Loucy (cell line): ENCODE data around the gene LHFPL5.

Experiments used
- H2AFZ ChIP-seq: fragments of 200-600 bp; sonication (generic); 2 replicates; pipeline ENCODE4 v1.6.0; 2016; ENCODE audit warnings: antibody characterized with exemption, mild to moderate bottlenecking, low read length, moderate library complexity
- H3F3A ChIP-seq: fragments of 200-600 bp; 2 replicates; pipeline ENCODE4 v1.6.0; 2016; ENCODE audit warnings: antibody characterized with exemption, low read depth, mild to moderate bottlenecking
- H3K27me3 ChIP-seq: fragments of 200-600 bp; sonication (generic); 2 replicates; pipeline ENCODE4 v1.6.1; 2014; ENCODE audit warnings: low read length, mild to moderate bottlenecking; ENCODE audit not compliant: insufficient read depth, poor library complexity, severe bottlenecking
- H3K36me3 ChIP-seq: fragments of 200-600 bp; sonication (generic); 2 replicates; pipeline ENCODE4 v1.6.1; 2016; ENCODE audit warnings: low read length; ENCODE audit not compliant: insufficient read depth
- H3K4me1 ChIP-seq: fragments of 200-600 bp; sonication (generic); 2 replicates; pipeline ENCODE4 v1.5.1; 2014; ENCODE audit warnings: low read length, mild to moderate bottlenecking; ENCODE audit not compliant: insufficient read depth, poor library complexity, severe bottlenecking
- H3K4me2 ChIP-seq: fragments of 200-600 bp; sonication (generic); 2 replicates; pipeline ENCODE4 v1.6.0; 2014; ENCODE audit warnings: antibody characterized with exemption, low read length, low read depth, mild to moderate bottlenecking; ENCODE audit not compliant: poor library complexity, severe bottlenecking
- H3K4me3 ChIP-seq: fragments of 200-600 bp; sonication (generic); 2 replicates; pipeline ENCODE4 v1.5.1; 2014; ENCODE audit warnings: low read length, mild to moderate bottlenecking, mixed read lengths; ENCODE audit not compliant: poor library complexity, severe bottlenecking
- H3K79me2 ChIP-seq: fragments of 200-600 bp; sonication (generic); 2 replicates; pipeline ENCODE4 v1.6.1; 2014; ENCODE audit warnings: low read length; ENCODE audit not compliant: insufficient read depth
- H3K9ac ChIP-seq: fragments of 200-600 bp; sonication (generic); 2 replicates; pipeline ENCODE4 v1.6.0; 2014; ENCODE audit warnings: mild to moderate bottlenecking, low read depth, low read length, moderate library complexity; ENCODE audit not compliant: poor library complexity, severe bottlenecking
- H3K9me2 ChIP-seq: fragments of 200-600 bp; sonication (generic); replicated peaks from 2 replicates; pipeline ENCODE4 v1.6.1; 2016; ENCODE audit warnings: low read depth, low read length, mixed read lengths
- H3K9me3 ChIP-seq: fragments of 200-600 bp; sonication (generic); 2 replicates; pipeline ENCODE4 v1.6.1; 2014; ENCODE audit warnings: mild to moderate bottlenecking, antibody characterized with exemption, low read length, low read depth; ENCODE audit not compliant: insufficient read depth
- H4K20me1 ChIP-seq: fragments of 200-600 bp; sonication (generic); 2 replicates; pipeline ENCODE4 v1.6.0; 2014; ENCODE audit warnings: antibody characterized with exemption, low read length, mild to moderate bottlenecking; ENCODE audit not compliant: insufficient read depth, poor library complexity, severe bottlenecking
- CTCF ChIP-seq: fragments of 200-600 bp; sonication (generic); conservative IDR thresholded peaks from 2 replicates; pipeline ENCODE4 v1.5.1; 2014; ENCODE audit warnings: mild to moderate bottlenecking, antibody characterized with exemption, low read length
- EZH2phosphoT487 ChIP-seq: fragments of 200-600 bp; IDR thresholded peaks from 2 replicates; pipeline ENCODE4 v1.6.1; 2018; ENCODE audit warnings: antibody characterized with exemption, mild to moderate bottlenecking, moderate library complexity, borderline replicate concordance

The LHFPL5 gene

GRCh38 chr6:35781290-35781689 lies 23.9 kb upstream of the LHFPL5 start:
- no peaks in the 10 kb centered on the region for H3K27me3 ChIP-seq
- no peak overlapping the region for H3K4me3 ChIP-seq
- H3K9me2 ChIP-seq = no peaks in the 10 kb centered on the region
- no peak overlapping the region for H2AFZ ChIP-seq
- no peaks in the 10 kb centered on the region for H3K9me3 ChIP-seq
- TF ChIP-seq EZH2phosphoT487 (no peak), CTCF (no peak)
- no peaks in the 10 kb centered on the region for H3K4me1 ChIP-seq
- no peak overlapping the region for H3K9ac ChIP-seq
- H3F3A ChIP-seq = no peaks in the 10 kb centered on the region
- H3K36me3 ChIP-seq = no peaks in the 10 kb centered on the region
- no peaks in the 10 kb centered on the region for H3K79me2 ChIP-seq
- no peak overlapping the region for H3K4me2 ChIP-seq
- H4K20me1 ChIP-seq = no peaks in the 10 kb centered on the region

- H2AFZ ChIP-seq = no peak overlapping the region
- no peaks in the 10 kb centered on the region for H3K9me3 ChIP-seq
- no peak for TF ChIP-seq CTCF
- TF ChIP-seq EZH2phosphoT487 = no peak
- H3K4me3 ChIP-seq = no peak overlapping the region
- H3K27me3 ChIP-seq = no peaks in the 10 kb centered on the region
- H3K79me2 ChIP-seq = no peaks in the 10 kb centered on the region
- no peak overlapping the region for H3K9ac ChIP-seq
- no peaks in the 10 kb centered on the region for H4K20me1 ChIP-seq
- no peak overlapping the region for H3K4me2 ChIP-seq
- no peaks in the 10 kb centered on the region for H3K9me2 ChIP-seq
- no peaks in the 10 kb centered on the region for H3K4me1 ChIP-seq
- no peaks in the 10 kb centered on the region for H3K36me3 ChIP-seq
- no peaks in the 10 kb centered on the region for H3F3A ChIP-seq
Observed at GRCh38 chr6:35782424-35782823, 22.7 kb upstream of the LHFPL5 start.

GRCh38 chr6:35784200-35784599 lies 21.0 kb upstream of the LHFPL5 start:
- no peaks in the 10 kb centered on the region for H4K20me1 ChIP-seq
- H3K9ac ChIP-seq = no peak overlapping the region
- H3F3A ChIP-seq = no peaks in the 10 kb centered on the region
- no peaks in the 10 kb centered on the region for H3K27me3 ChIP-seq
- H3K36me3 ChIP-seq = no peaks in the 10 kb centered on the region
- H3K4me3 ChIP-seq = no peak overlapping the region
- H2AFZ ChIP-seq = no peak overlapping the region
- H3K79me2 ChIP-seq = no peaks in the 10 kb centered on the region
- TF ChIP-seq CTCF = no peak
- TF ChIP-seq EZH2phosphoT487 = no peak
- H3K4me2 ChIP-seq = no peak overlapping the region
- H3K9me2 ChIP-seq = no peaks in the 10 kb centered on the region
- no peaks in the 10 kb centered on the region for H3K4me1 ChIP-seq
- no peaks in the 10 kb centered on the region for H3K9me3 ChIP-seq
